ENCODE results near the gene AP2A1.

The AP2A1 gene

GRCh38 chr19:49845414-49845813, 78.6 kb downstream of the AP2A1 start:
- no peak for TF ChIP-seq ZFX (IDR thresholded peaks at IDR 0.05)
- TF ChIP-seq CTCF (conservative IDR thresholded peaks at IDR 0.05): no peak
- no peak overlapping the region for H3K27ac ChIP-seq

DNA sequence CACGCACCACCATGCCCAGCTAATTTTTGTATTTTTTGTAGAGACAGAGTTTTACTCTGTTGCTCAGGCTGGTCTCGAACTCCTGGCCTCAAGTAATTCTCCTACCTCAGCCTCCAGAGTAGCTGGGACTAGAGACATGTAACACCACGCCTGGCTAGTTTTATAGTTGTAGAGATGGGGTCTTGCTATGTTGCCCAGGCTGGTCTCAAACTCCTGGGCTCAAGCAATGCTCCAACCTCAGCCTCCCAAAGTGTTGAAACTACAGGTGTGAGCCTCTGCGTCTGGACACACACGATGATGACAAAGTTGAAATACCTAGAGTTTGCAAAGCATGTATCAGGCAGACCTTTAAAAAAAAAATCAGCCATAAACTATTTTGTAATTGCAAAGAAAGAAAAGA, 79.6 kb downstream of the AP2A1 start:
- TF ChIP-seq ZFX (IDR thresholded peaks at IDR 0.05) (no peak), CTCF (conservative IDR thresholded peaks at IDR 0.05) (no peak)
- H3K27ac ChIP-seq: no peak overlapping the region

DNA sequence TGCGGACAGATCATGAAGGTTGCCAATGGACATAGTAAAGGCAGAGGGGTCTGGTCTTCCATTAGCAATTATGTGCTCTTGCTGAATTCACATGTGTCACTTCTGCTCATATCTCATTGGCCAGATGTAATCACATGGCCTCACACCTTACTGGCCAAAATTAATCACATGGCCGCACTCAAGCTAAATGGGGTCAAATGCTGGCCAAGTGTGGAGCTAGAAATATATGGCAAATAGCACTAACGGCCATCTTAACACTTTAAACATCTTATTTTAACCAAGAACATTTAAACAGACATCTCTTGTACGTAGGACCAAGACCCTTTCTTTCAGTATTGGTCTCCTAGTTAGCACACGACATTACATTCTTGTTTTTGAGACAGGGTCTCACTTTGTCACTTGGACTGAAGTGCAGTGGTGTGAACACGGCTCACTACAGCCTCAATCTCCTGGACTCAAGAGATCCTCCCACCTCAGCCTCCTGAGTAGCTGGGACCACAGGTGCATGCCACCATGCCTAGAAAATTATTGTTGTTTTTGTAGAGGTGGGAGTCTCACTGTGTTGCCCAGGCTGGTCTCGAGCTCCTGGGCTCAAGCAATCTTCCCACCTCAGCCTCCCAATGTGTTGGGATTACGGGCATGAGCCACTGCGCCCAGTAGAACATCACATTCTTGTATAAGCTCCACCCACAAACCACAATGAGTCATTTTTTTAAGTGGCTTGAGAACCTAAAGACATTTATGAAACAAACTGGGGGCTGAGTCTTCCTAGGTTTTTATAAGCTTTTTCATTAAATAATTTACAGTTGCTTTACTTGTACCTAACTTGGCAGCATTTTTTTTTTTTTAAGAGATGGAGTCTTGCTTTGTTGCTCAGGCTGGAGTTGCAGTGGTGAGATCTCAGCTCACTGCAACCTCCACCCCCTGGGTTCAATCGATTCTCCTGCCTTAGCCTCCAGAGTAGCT, 81.2 kb downstream of the AP2A1 start:
- no peak overlapping the region for H3K27ac ChIP-seq
- TF ChIP-seq ZFX (IDR thresholded peaks at IDR 0.05) (no peak), CTCF (conservative IDR thresholded peaks at IDR 0.05) (no peak)

DNA sequence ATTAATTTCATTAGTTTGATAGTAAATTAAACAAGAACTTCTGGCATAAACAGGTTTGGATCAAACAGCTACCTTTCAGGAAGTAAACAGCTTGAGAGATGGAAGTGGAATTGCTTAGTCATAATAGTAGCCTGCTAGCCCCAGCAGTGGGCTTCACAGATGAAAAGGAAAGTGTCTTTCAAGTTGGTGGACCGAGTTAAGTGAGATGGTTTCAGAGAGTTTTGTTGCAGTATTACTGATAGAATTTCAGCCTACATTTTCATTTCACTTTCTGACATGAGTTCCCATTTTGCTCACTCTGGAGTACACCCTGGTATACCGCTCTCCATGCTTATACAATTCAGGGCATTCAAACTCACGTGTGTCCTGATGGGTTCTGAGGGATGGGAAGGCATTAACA, 82.1 kb downstream of the AP2A1 start:
- TF ChIP-seq ZFX (IDR thresholded peaks at IDR 0.05) (no peak), CTCF (conservative IDR thresholded peaks at IDR 0.05) (no peak)
- no peak overlapping the region for H3K27ac ChIP-seq

- H3K27ac ChIP-seq: peak overlapping the region; percentile 93
- TF ChIP-seq ZFX (IDR thresholded peaks at IDR 0.05) (no peak), CTCF (conservative IDR thresholded peaks at IDR 0.05) (no peak)
Observed at GRCh38 chr19:49849433-49850220, 82.8 kb downstream of the AP2A1 start.

DNA sequence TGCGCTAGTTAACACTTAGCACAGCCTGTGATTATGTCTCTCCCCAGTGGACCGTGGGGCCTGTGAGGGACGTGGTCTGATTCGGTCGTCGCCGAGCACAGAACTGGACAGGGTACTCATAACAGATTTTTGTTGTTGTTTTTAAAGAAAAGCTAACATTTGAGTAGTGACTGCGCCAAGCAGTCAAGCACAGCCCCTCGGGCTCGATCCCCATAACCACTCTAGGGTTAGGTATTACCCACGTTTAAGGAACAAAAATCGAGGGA, 83.4 kb downstream of the AP2A1 start:
- peak overlapping the region; percentile 93 for H3K27ac ChIP-seq
- TF ChIP-seq CTCF (conservative IDR thresholded peaks at IDR 0.05) (no peak), ZFX (IDR thresholded peaks at IDR 0.05) (no peak)
